Lower lobe of right lung (tissue), 2 donors: ENCODE results near the gene UROC1. TPM values are rescaled to one million over a fixed set of nuclear protein-coding genes. Genes with fewer than 3 reads are reported as not detected.

Source experiments
- ATAC-seq, 2 donors: fragments of 200-7000 bp; cut with Tn5 transposase; one replicate each; pipeline ENCODE4 v1.9.1; 2020 to 2022; ENCODE audit warnings: mild to moderate bottlenecking in 2 of 2, moderate library complexity in 2 of 2
- DNase-seq: peaks from one replicate; pipeline ENCODE4 v3.0.0-alpha.2; 2020
- H3K27ac ChIP-seq: fragments of 200-600 bp; one replicate; pipeline ENCODE4 v1.8.0; 2022
- H3K27me3 ChIP-seq: fragments of 200-600 bp; one replicate; pipeline ENCODE4 v1.8.0; 2022; ENCODE audit warnings: low read depth
- H3K36me3 ChIP-seq: fragments of 200-600 bp; one replicate; pipeline ENCODE4 v1.8.0; 2022; ENCODE audit warnings: mild to moderate bottlenecking
- H3K4me1 ChIP-seq: fragments of 200-600 bp; one replicate; pipeline ENCODE4 v1.8.0; 2022
- H3K4me3 ChIP-seq: fragments of 200-600 bp; one replicate; pipeline ENCODE4 v1.8.0; 2022; ENCODE audit warnings: mild to moderate bottlenecking
- H3K9me3 ChIP-seq: fragments of 200-600 bp; one replicate; pipeline ENCODE4 v1.8.0; 2022
- intact Hi-C: fragments of 100-400 bp; cut with DNase I; formaldehyde crosslinking; loops from one replicate; pipeline ENCODE4 v1.11.0; 2022
- total RNA-seq: library from RNA; stranded (reverse); fragmentation: NEBNext Ultra II Directional; extraction: Animal tissue kit (Norgen Biotek cat#: 25700); gene quantifications from one replicate; pipeline ENCODE4 v1.2.1, GENCODE V29; 2021
- TF ChIP-seq, protein P1 (sequence below): fragments of 200-600 bp; IDR thresholded peaks from one replicate; pipeline ENCODE4 v1.8.0; 2022; ENCODE audit warnings: antibody characterized with exemption, mild to moderate bottlenecking
- donor health status: DM: no; HTN: yes; CAD: no; lungs with severe emphysema.

UROC1 gene
- total RNA-seq, 1 donor from 2014 or later = not detected

GRCh38 chr3:126442094-126442855 is 75.3 kb downstream of the UROC1 start:
- TF ChIP-seq, protein P1, sequence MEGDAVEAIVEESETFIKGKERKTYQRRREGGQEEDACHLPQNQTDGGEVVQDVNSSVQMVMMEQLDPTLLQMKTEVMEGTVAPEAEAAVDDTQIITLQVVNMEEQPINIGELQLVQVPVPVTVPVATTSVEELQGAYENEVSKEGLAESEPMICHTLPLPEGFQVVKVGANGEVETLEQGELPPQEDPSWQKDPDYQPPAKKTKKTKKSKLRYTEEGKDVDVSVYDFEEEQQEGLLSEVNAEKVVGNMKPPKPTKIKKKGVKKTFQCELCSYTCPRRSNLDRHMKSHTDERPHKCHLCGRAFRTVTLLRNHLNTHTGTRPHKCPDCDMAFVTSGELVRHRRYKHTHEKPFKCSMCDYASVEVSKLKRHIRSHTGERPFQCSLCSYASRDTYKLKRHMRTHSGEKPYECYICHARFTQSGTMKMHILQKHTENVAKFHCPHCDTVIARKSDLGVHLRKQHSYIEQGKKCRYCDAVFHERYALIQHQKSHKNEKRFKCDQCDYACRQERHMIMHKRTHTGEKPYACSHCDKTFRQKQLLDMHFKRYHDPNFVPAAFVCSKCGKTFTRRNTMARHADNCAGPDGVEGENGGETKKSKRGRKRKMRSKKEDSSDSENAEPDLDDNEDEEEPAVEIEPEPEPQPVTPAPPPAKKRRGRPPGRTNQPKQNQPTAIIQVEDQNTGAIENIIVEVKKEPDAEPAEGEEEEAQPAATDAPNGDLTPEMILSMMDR = no peak
- Histone ChIP-seq H3K4me1 (no peaks in the 10 kb centered on the region), H3K4me3 (no peak overlapping the region), H3K27ac (no peak overlapping the region), H3K36me3 (peaks cover 50% of the 10 kb centered on the region), H3K9me3 (no peaks in the 10 kb centered on the region), H3K27me3 (no peaks in the 10 kb centered on the region)
- DNase-seq = no peak
- no peak for ATAC-seq
- intact Hi-C loops = no loop called here

DNA sequence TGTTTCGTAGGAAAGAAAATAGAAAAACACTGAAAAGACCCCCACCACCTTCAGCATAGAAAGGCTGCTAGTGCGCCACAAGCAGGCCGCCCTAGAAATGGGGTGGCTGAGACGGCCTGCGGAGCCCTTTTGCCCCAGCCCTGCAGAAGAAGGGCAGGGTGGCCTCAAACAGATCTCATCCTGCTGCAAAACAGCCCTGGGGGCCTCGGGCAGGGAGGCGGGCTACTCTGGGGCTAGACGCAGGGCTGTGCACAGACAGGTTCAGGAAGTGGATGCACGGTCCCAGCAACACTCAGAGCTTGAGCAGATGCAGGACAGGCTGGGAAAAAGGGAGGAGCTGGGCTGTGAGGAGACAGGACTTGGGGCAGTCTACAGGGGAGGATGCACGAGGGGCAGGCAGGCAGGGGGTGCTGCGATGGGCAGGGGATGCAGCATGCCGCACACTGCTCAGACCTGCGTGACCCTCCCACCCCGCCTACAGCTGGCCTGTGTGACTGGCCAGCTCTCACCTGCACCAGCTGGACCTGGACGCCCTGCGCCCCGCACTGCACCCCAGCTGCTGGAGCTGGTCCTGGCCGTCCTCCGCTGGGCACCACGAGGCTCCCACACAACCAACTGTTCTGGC is 76.2 kb downstream of the UROC1 start:
- intact Hi-C loops = no loop called here
- ATAC-seq (peak in 1 of 2 donors; percentile 26), DNase-seq (no peak)
- Histone ChIP-seq H3K4me1 (no peaks in the 10 kb centered on the region), H3K36me3 (peaks cover 59% of the 10 kb centered on the region), H3K9me3 (no peaks in the 10 kb centered on the region), H3K27me3 (no peaks in the 10 kb centered on the region), H3K27ac (no peak overlapping the region), H3K4me3 (no peak overlapping the region)
- TF ChIP-seq, protein P1 = no peak

- Histone ChIP-seq H3K4me1 (no peaks in the 10 kb centered on the region), H3K27me3 (no peaks in the 10 kb centered on the region), H3K4me3 (no peak overlapping the region), H3K36me3 (peaks cover 66% of the 10 kb centered on the region), H3K9me3 (no peaks in the 10 kb centered on the region), H3K27ac (no peak overlapping the region)
- intact Hi-C loops = no loop called here
- DNase-seq (no peak), ATAC-seq (no peak)
- TF ChIP-seq, protein P1 = no peak
Measured at GRCh38 chr3:126440709-126440995, 76.9 kb downstream of the UROC1 start.

DNA sequence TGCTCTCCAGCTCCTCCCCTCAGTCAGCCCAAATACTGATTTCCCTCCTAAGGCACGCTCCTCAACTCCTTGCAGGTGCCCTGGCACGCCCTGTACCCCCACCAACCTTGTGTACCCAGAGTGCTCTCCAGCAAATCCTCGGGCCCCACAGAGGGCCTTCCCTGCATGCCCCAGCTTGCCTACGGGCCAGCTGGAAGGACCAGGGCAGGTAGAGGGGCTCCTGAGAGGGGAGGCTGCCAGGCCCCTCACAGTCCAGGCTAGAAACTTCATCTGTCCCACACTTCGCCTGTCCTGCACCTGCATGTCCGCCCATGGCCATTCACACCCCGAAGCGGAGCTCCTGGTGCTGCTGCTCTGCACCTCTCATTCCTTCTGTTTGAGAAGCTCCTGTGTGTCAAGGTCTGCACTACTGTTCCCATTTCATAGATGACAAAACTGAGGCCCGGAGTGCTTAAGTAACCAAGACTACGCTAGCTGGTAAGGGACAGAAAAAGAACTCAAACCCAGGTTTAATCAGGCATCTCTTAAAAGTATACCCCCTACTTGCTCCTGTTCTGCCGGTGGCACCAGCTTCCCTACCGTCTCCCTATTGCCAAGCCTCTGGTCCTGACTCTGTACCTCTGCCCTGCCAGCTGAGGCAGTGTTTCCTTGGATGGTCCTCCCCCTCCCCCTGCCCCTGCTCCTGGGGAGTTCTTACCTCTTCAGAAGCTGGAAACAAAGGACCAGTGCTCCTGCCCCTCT is 77.4 kb downstream of the UROC1 start:
- Histone ChIP-seq H3K27ac (no peak overlapping the region), H3K4me3 (no peak overlapping the region), H3K4me1 (no peaks in the 10 kb centered on the region), H3K36me3 (peaks cover 71% of the 10 kb centered on the region), H3K27me3 (no peaks in the 10 kb centered on the region), H3K9me3 (no peaks in the 10 kb centered on the region)
- DNase-seq (no peak), ATAC-seq (no peak)
- TF ChIP-seq, protein P1 = no peak
- intact Hi-C loops = no loop called here

- no peak for DNase-seq
- H3K4me3 ChIP-seq = no peak overlapping the region
- TF ChIP-seq, protein P1 = no peak
- H3K9me3 ChIP-seq = no peaks in the 10 kb centered on the region
- H3K27ac ChIP-seq = no peak overlapping the region
- no peak for ATAC-seq
- no peaks in the 10 kb centered on the region for H3K4me1 ChIP-seq
- intact Hi-C loops = no loop called here
- no peaks in the 10 kb centered on the region for H3K27me3 ChIP-seq
- H3K36me3 ChIP-seq = peaks cover 74% of the 10 kb centered on the region
Measured at GRCh38 chr3:126439346-126439967, 78.1 kb downstream of the UROC1 start.
